Measurements from ENCODE around the gene CDHR2. TPM values are rescaled to one million over a fixed set of nuclear protein-coding genes. Genes with fewer than 3 reads are reported as not detected.

CDHR2 gene
- total RNA-seq, 1 experiment from 2014 or later: 0.10 TPM

GRCh38 chr5:176501333-176501732 is 47.8 kb upstream of the CDHR2 start:
- Histone ChIP-seq H3K27ac (ENCODE audit: low read depth, low read length) (no peak overlapping the region), H3K9me3 (ENCODE audit: control insufficient read depth in 1 of 2, insufficient read depth in 1 of 2, low read depth in 1 of 2, low read length in 2 of 2) (no peaks in the 10 kb centered on the region), H3K4me3 (replicated peaks in 1 of 2; ENCODE audit: low read depth in 1 of 2, low read length in 2 of 2) (no peak overlapping the region), H3K79me2 (ENCODE audit: insufficient read depth, low read length) (no peaks in the 10 kb centered on the region), H4K20me1 (ENCODE audit: insufficient read depth) (no peaks in the 10 kb centered on the region), H3K9ac (ENCODE audit: low read length) (no peak overlapping the region), H3K4me1 (ENCODE audit: control insufficient read depth in 1 of 2, insufficient read depth in 2 of 2, low read length in 2 of 2) (peaks cover 0 to 10% of the 10 kb centered on the region in 2 experiments; a peak in 2 of 4 replicates), H2AFZ (ENCODE audit: low read depth, low read length, poor library complexity, severe bottlenecking) (no peak overlapping the region), H3K4me2 (ENCODE audit: low read length) (no peak overlapping the region), H3K36me3 (ENCODE audit: control insufficient read depth in 1 of 2, insufficient read depth in 2 of 2, low read length in 2 of 2) (peaks cover 32 to 43% of the 10 kb centered on the region in 2 experiments), H3K27me3 (ENCODE audit: insufficient read depth, low read length) (no peaks in the 10 kb centered on the region), H3K9me2 (ENCODE audit: insufficient read depth) (no peaks in the 10 kb centered on the region)
- no TSS peak for BruUV-seq (replicated peaks)
- no peak for ATAC-seq
- POLR2A ChIA-PET: interaction anchor here (0.6 kb wide), 1 partner anchor 42 kb away, joined by 4 read pairs; no protein-coding TSS in a partner anchor
- RAD21 ChIA-PET (ENCODE audit: low non-redundant PET in 1 of 2, low total read pairs in 2 of 2, uncharacterized antibody in 2 of 2, unreplicated experiment in 2 of 2): no interaction called here
- CTCF ChIA-PET: no interaction called here
- no peak for TF ChIP-seq JUND (IDR thresholded peaks at IDR 0.05)
- no peak for TF ChIP-seq ZBTB33 (IDR thresholded peaks at IDR 0.05; ENCODE audit: extremely low read depth, insufficient replicate concordance, low read length)
- TF ChIP-seq MAX (IDR thresholded peaks at IDR 0.05): no peak
- TF ChIP-seq SIN3A (IDR thresholded peaks at IDR 0.05; ENCODE audit: low read depth): no peak
- no peak for TF ChIP-seq POLR2A (IDR thresholded peaks at IDR 0.05; ENCODE audit: borderline replicate concordance, extremely low read depth, insufficient read depth, insufficient read length)
- TF ChIP-seq SP1 (IDR thresholded peaks at IDR 0.05; ENCODE audit: low read depth): no peak
- no peak for TF ChIP-seq EZH2phosphoT487 (IDR thresholded peaks at IDR 0.05; ENCODE audit: borderline replicate concordance)
- no peak for TF ChIP-seq ZNF274 (IDR thresholded peaks at IDR 0.05; ENCODE audit: low read depth, low read length)
- TF ChIP-seq TCF7L2 (IDR thresholded peaks at IDR 0.05; ENCODE audit: borderline replicate concordance, extremely low read depth, insufficient read depth, insufficient read length): no peak
- TF ChIP-seq ZFX (IDR thresholded peaks at IDR 0.05): no peak
- no peak for TF ChIP-seq ELF1 (IDR thresholded peaks at IDR 0.05; ENCODE audit: borderline replicate concordance, low read depth)
- intact Hi-C loops (cut with micrococcal nuclease): no loop called here
- DNase-seq (ENCODE audit: low read depth, low spot score): no peak

All from HCT116 (cell line).